Calu3 (cell line): ENCODE data around the gene OSBPL3. TPM values are rescaled to one million over a fixed set of nuclear protein-coding genes. Genes with fewer than 3 reads are reported as not detected.

ENCODE experiments used
- BruUV-seq: library from RNA; stranded (reverse); fragments of 400-500 nt; replicated peaks from 2 replicates; lab custom pipeline; 2021; lab: Mats Ljungman, UMichigan
- CTCF ChIA-PET: fragments of 300-600 bp; sonication (Branson Sonifier 250); formaldehyde crosslinking; loops from one replicate; lab custom pipeline; 2022; ENCODE audit warnings: antibody characterized with exemption; lab: Charles Lee
- DNase-seq: peaks from one replicate; pipeline ENCODE4 v3.0.0; 2022
- H3K27ac Mint-ChIP-seq: one replicate; pipeline ENCODE4 v1.8.0; 2022; ENCODE audit warnings: mixed read lengths; ENCODE audit not compliant: unreplicated experiment
- H3K27me3 Mint-ChIP-seq: one replicate; pipeline ENCODE4 v1.8.0; 2022; ENCODE audit warnings: mixed read lengths; ENCODE audit not compliant: unreplicated experiment
- H3K36me3 Mint-ChIP-seq: one replicate; pipeline ENCODE4 v1.8.0; 2022; ENCODE audit warnings: mild to moderate bottlenecking, moderate library complexity, mixed read lengths; ENCODE audit not compliant: insufficient read depth, unreplicated experiment
- H3K4me1 Mint-ChIP-seq: one replicate; pipeline ENCODE4 v1.8.0; 2022; ENCODE audit warnings: mild to moderate bottlenecking, low read depth, mixed read lengths; ENCODE audit not compliant: unreplicated experiment
- H3K4me3 Mint-ChIP-seq: one replicate; pipeline ENCODE4 v1.8.0; 2022; ENCODE audit warnings: mild to moderate bottlenecking, low read depth, moderate library complexity, mixed read lengths; ENCODE audit not compliant: unreplicated experiment
- H3K9me3 Mint-ChIP-seq: one replicate; pipeline ENCODE4 v1.8.0; 2022; ENCODE audit warnings: low read depth, mixed read lengths; ENCODE audit not compliant: unreplicated experiment
- CTCF ChIP-seq: fragments of 200-600 bp; IDR thresholded peaks from one replicate; pipeline ENCODE4 v1.8.0; 2022; ENCODE audit warnings: antibody characterized with exemption; ENCODE audit not compliant: unreplicated experiment
- intact Hi-C: fragments of 100-400 bp; cut with micrococcal nuclease; formaldehyde crosslinking; loops from one replicate; pipeline ENCODE4 v1.10.0; 2022; ENCODE audit not compliant: unreplicated experiment
- total RNA-seq: library from RNA; stranded (reverse); gene quantifications from 2 replicates; pipeline ENCODE4 v1.2.3, GENCODE V29; 2022

Gene OSBPL3
- total RNA-seq, 1 experiment from 2014 or later = 136 TPM

- no peak for TF ChIP-seq CTCF
- Mint-ChIP-seq H3K27me3 (no peaks in the 10 kb centered on the region), H3K9me3 (peaks cover 6% of the 10 kb centered on the region), H3K36me3 (peaks cover 34% of the 10 kb centered on the region), H3K4me3 (peak overlapping the region; percentile 31), H3K27ac (peak overlapping the region; percentile 47), H3K4me1 (peaks cover 40% of the 10 kb centered on the region)
- CTCF ChIA-PET = interaction anchor here (0.6 to 1.2 kb wide), 2 partner anchors 10 to 33 kb away, joined by 3 read pairs; no protein-coding TSS in a partner anchor
- BruUV-seq = no TSS peak
- intact Hi-C loops = no loop called here
- no peak for DNase-seq
These were observed 190.9 kb downstream of the OSBPL3 start for GRCh38 chr7:24788961-24789576.

DNA sequence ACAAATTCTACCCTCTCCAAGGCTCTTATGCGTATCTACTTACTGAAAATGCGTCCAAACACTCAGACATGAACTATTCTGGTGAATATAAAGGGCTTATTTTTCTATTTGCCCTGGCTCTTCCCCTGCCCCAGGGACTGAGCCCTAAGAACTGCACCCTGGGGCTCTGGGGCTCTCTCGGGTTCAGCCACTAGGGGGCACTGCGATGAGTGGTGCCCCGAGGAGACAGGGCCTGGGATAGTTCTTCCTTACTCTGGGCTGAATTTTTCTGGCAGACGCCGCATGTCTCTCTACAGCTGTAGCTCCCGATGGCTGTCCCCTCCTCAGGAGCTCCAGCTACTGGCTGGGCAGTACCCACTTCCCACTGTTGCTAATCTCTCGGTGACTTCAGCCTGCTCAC lies 191.9 kb downstream of the OSBPL3 start:
- TF ChIP-seq CTCF = peak; percentile 85
- peaks cover 35% of the 10 kb centered on the region for H3K4me1 Mint-ChIP-seq
- peaks cover 43% of the 10 kb centered on the region for H3K36me3 Mint-ChIP-seq
- H3K27ac Mint-ChIP-seq = no peak overlapping the region
- H3K4me3 Mint-ChIP-seq = no peak overlapping the region
- CTCF ChIA-PET = interaction anchor here (0.6 to 1.2 kb wide), 2 partner anchors 9 to 32 kb away, joined by 3 read pairs; no protein-coding TSS in a partner anchor
- H3K27me3 Mint-ChIP-seq = no peaks in the 10 kb centered on the region
- BruUV-seq = no TSS peak
- intact Hi-C loops = no loop called here
- no peak for DNase-seq
- H3K9me3 Mint-ChIP-seq = peaks cover 6% of the 10 kb centered on the region

GRCh38 chr7:24786941-24787340 lies 193.0 kb downstream of the OSBPL3 start:
- CTCF ChIA-PET = no interaction called here
- BruUV-seq = no TSS peak
- no peaks in the 10 kb centered on the region for H3K27me3 Mint-ChIP-seq
- H3K27ac Mint-ChIP-seq = peak overlapping the region; percentile 73
- peak; percentile 43 for DNase-seq
- intact Hi-C loops = no loop called here
- no peak for TF ChIP-seq CTCF
- peaks cover 35% of the 10 kb centered on the region for H3K4me1 Mint-ChIP-seq
- peaks cover 6% of the 10 kb centered on the region for H3K9me3 Mint-ChIP-seq
- H3K4me3 Mint-ChIP-seq = no peak overlapping the region
- peaks cover 43% of the 10 kb centered on the region for H3K36me3 Mint-ChIP-seq

GRCh38 chr7:24786306-24786705 lies 193.7 kb downstream of the OSBPL3 start:
- peaks cover 40% of the 10 kb centered on the region for H3K36me3 Mint-ChIP-seq
- peak overlapping the region; percentile 73 for H3K27ac Mint-ChIP-seq
- no TSS peak for BruUV-seq
- intact Hi-C loops = no loop called here
- no peaks in the 10 kb centered on the region for H3K27me3 Mint-ChIP-seq
- no peak overlapping the region for H3K4me3 Mint-ChIP-seq
- no peak for TF ChIP-seq CTCF
- peaks cover 6% of the 10 kb centered on the region for H3K9me3 Mint-ChIP-seq
- CTCF ChIA-PET = no interaction called here
- DNase-seq = no peak
- peaks cover 35% of the 10 kb centered on the region for H3K4me1 Mint-ChIP-seq
